Retina (tissue), 1 donor: ENCODE results near the gene DHRS3.

Experiments
- DNase-seq: peaks from one replicate; pipeline ENCODE4 v3.0.0-alpha.2; 2016

DHRS3 gene

GRCh38 chr1:12637693-12638092 lies 19.7 kb upstream of the DHRS3 start:
- no peak for DNase-seq

GRCh38 chr1:12636098-12636950 lies 18.3 kb upstream of the DHRS3 start:
- no peak for DNase-seq

- DNase-seq, result no peak
These were observed 16.7 kb upstream of the DHRS3 start for GRCh38 chr1:12634696-12635202.

GRCh38 chr1:12634156-12634555 lies 16.1 kb upstream of the DHRS3 start:
- no peak for DNase-seq

GRCh38 chr1:12631571-12631970 lies 13.6 kb upstream of the DHRS3 start:
- no peak for DNase-seq

- no peak for DNase-seq
These were observed 13.0 kb upstream of the DHRS3 start for GRCh38 chr1:12630946-12631530.

GRCh38 chr1:12629985-12630760 lies 12.2 kb upstream of the DHRS3 start:
- DNase-seq, result no peak

- no peak for DNase-seq
These were observed 11.5 kb upstream of the DHRS3 start for GRCh38 chr1:12629511-12629956.

GRCh38 chr1:12627296-12627695 lies 9.3 kb upstream of the DHRS3 start:
- no peak for DNase-seq

- no peak for DNase-seq
These were observed 8.9 kb upstream of the DHRS3 start for GRCh38 chr1:12626888-12627287.

- DNase-seq, result no peak
These were observed 7.3 kb upstream of the DHRS3 start for GRCh38 chr1:12625276-12625675.

GRCh38 chr1:12622506-12622905 lies 4.5 kb upstream of the DHRS3 start:
- no peak for DNase-seq

- no peak for DNase-seq
These were observed 3.6 kb upstream of the DHRS3 start for GRCh38 chr1:12621346-12622335.

GRCh38 chr1:12620931-12621330 lies 2.9 kb upstream of the DHRS3 start:
- DNase-seq, result no peak

- no peak for DNase-seq
These were observed 2.5 kb upstream of the DHRS3 start for GRCh38 chr1:12620488-12620865.

- DNase-seq, result peak; percentile 89
These were observed 1.9 kb upstream of the DHRS3 start for GRCh38 chr1:12619792-12620487.

- peak; percentile 72 for DNase-seq
These were observed 1.2 kb upstream of the DHRS3 start for GRCh38 chr1:12618965-12619791.

GRCh38 chr1:12618661-12618964 lies 603 bp upstream of the DHRS3 start:
- DNase-seq, result no peak

GRCh38 chr1:12617511-12617900 lies 504 bp downstream of the DHRS3 start:
- DNase-seq, result no peak

GRCh38 chr1:12616709-12617373 lies 1.2 kb downstream of the DHRS3 start:
- peak; percentile 60 for DNase-seq
